Activated CD4-positive, CD25-positive, alpha-beta regulatory T cell treated with anti-CD3 and anti-CD28 coated beads, Interleukin-2, amount 50 U/mL, for 16 hours (primary cell): ENCODE results near the gene PRKN.

Source experiments
- DNase-seq: peaks from one replicate; pipeline ENCODE4 v3.0.0-alpha.2; 2020; ENCODE audit warnings: low read depth, low spot score

Gene PRKN

DNA sequence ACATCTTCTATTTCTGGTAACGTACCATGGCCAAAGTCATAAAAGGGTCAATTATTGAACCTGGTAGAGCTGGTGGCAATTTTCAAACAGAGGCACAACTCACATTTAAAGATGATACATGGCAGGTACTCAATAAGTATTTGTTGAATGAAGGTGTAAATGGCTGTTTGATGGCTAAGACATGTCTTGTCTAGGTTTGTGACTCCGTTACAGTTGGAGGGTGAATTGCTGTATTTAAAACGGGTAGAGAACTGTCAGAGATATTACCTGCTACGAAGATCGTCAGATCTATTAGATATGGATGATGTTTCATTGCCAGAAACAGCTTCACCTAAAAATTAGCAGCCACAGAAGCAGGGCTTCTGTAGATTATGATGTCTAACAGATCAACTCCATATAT, 601.9 kb downstream of the PRKN start:
- no peak for DNase-seq

DNA sequence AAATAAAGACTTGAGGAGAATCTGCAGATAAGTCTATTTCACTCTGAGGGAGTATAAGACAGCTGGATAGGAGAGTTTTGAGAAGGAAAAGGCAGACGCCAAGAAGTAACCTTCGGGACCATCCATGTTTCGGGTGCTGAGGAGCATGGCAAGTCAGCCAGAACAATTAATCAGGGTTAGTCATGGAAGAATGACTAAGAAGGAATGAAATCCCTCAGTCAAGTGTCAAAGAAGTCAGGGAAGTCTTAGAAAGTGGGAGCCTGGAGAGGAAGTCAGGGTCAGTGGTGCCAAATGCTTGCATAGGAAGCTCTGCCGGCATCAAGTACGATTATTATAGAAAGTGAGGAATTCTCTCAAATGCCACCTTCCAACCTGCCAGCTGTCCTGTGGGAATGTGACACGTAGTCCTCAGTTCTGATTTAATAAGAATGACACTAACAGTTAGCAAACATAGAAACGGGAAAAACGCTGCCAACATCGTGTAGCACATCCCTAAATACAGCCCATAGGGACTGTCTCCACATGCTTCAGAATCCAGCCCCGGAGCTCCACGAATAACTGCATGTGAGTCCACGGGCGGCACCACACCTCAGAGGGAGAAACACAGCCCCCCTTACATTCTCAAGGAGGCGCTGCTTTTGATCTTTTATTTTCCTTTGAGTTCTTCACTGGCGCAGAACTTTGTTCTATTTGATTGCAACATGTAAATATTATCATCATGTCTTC, 602.7 kb downstream of the PRKN start:
- no peak for DNase-seq

DNA sequence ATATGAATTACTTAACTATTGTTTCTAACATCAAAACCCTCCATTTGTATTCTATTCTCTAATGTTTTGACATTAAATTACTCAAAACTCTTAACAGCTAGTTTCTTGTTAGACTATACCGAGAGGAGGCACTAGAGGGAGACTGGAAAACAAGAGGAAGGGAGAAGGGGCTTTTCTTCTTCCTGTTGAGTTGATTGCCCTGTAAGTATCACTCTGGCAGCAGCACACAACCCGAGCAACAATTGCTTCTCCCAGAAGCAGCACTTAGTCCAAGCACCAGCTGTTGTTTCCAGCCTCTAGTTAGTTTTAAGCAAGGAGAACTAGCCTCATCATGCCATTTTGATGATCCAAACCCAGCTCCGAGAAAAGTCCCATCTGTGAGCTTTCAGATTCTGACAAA, 603.8 kb downstream of the PRKN start:
- no peak for DNase-seq

DNA sequence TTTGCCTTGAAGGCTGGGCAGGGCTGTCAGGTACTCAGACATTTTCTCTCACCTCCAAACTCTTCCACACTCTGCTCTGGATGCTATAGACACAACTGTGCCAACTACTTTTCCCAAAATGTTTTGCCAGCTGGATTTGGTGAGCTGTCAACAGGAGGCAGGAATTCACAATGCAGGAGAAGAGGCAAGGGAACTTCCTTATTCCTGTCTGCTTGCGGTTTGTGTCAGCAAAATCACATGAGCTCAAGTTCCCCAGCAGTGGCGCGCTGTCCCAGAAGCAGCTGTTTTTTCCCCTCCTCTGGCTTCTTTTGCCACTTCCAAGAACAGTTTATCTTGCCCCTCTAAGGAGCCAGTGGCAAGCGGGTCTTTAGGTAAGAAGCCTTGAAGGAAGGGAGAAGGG, 608.2 kb downstream of the PRKN start:
- DNase-seq = no peak

DNA sequence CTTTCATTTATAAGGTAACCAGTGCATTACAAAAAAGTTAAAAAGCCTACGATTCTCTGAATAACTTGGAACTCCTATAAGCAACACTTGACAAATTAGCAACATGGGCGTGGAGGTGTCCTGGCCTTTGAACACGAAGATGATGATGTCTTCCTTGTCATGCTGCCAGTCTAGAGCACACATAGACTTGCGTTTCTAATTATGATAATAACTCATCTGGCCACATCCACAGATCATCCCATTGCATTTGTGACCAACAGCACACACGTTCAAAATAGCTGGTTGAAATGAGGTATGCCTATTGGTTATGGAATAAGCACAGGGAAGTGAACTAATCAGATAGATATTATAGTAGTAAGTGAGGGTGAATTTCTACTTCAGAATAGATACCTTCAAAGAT, 608.9 kb downstream of the PRKN start:
- DNase-seq = no peak

DNA sequence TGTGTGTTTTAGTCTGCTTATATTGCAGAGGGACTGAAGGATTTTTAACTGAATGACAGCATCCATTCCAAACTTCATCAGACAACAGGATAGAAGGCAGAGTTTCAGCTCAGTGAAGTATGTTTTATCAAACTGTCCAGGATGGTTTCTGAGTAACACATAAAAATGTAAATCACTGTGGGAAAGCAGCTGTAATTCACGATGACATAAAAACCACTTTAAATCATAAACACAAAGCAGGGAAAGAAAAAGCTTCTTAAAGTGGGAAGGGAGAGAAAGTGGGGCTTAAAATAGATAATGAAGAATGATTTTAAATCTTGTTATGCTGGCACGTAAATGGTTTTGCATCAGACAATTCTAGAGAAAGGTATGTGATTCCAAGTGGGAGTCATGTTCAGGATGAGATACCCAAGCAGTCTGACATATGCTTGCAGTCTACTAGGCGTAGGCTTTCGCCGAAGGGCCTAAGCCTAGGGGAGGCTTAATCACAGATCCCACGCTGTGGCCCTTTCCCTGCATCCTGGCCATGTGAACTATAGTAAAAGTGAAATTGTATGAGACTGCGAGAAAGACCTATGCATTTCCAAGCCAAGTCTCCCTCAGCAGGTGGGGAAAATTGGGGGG, 610.6 kb downstream of the PRKN start:
- no peak for DNase-seq

DNA sequence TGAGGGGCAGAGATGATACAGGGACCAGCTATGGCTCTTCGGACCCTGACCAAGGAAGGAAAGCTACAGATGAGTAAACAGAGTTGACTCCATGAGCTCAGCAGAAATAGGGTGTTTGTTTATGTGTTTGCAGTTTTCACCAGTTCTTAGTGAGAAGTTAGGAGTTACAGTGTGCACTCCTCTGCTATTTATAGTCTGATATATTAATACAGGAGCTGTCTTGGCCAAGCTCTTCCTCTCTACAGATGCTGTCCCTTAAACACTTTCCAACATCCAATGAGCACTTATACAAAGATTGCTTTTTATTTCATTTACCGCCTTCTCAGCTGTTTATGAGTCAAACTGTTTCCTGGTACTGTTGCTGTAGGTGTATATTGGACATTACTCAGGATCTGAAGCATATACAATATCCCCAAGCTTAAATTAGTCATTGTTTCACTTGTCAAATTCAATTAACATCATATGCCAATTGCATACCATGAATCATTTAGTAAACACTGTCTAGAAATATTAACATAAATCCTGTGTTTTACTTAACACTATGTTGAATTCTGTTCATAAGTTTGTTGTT, 618.0 kb downstream of the PRKN start:
- DNase-seq = no peak

DNA sequence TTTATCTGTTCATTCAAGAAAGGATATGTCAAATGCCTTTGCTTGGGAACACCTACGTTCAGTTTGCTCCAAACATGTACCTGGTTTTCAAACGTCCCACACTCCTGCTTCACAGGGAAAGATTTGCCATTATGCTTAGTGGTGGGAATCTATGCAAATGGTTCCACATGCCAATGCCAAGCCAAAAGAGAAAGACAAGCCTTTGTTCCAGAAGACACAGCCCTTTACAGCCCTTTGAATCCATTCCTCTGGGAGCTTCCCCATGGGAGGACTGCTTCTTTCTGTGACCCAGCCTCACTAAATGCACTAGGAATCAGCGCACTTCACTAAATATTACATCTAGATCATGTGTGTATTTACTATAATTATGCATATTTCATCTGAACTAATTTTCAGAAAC, 619.5 kb downstream of the PRKN start:
- no peak for DNase-seq

DNA sequence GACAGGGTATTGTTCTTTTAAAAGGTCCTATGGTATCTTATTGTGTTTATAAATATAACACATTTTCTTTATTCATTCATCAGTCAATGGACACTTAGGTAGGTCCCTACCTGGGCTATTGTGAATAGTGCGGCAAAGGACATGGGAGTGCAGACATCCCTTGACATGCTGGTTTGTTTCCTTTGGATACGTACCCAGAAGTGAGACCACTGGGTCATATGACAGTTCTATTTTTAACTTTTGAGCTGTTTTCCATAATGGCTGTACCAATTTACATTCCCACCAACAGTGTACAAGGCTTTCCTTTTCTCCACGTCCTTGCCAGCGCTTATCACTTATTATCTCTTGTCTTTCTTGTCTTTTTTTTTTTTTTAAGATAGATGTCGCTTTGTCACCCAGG, 627.5 kb downstream of the PRKN start:
- no peak for DNase-seq

DNA sequence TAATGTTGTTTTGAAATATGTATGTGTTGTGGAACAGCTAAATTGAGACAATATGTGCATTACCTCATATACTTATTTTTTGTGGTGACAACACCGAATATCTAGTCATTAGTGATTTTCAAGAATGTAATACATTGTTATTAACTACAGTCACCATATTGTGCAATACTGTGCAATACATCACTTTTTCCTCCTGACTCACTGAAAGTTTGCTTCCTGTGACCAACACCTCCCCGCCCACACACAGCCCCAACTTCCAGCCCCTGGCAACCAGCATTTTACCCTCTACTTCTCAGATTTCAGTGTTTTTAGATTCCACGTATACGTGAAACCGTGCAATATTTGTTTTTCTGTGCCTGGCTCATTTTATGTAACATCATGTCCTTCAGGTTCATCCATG, 627.9 kb downstream of the PRKN start:
- no peak for DNase-seq

DNA sequence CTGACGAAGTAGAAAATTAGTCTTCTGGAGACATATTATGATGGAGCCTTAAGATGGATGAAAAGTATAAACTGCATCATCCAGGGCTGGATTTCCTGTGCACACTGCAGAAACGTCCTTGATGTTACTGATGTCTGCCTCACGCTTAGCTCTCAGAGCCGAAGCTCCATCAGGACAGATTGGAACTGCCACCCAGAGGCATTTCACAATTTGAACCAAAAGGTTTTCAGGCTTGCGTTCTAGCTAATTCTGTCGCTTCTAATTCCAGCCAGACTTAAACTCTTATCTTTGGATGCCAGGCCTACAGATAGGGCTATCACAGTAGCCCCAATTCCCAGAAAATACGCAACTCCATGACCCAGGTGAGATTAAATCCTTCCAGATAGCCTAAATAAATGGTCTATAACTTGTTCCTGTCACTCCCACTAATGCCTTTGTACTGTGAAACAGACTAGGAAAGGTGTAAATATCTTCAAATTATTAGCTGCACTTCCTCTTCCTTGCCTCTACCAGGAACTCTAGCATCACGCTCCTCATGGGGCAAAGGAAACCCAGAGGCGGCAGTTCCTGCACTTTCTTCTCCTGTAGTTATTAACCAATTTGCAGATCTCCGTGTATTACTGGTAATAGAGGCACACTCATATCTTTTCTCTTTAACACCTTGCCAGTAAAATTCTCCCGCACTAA, 634.6 kb downstream of the PRKN start:
- DNase-seq = no peak

DNA sequence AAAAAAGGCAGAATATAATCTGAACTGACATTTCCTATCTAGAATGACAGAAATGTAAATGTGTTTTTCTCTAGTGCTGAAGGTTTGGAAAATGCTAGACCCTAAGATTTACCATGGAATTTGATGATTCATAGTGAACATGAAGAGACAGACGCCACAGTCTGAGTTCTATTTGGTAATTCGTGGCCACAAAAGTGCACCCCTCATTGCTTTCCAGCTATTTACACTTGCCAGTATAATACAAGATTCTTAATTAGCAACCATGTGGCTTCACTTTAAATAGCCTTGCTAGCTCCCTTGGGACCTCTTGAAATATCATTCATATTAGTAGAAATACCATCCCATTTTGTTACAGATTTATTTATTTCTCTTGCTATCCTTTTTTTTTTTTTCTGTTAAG, 636.8 kb downstream of the PRKN start:
- no peak for DNase-seq

DNA sequence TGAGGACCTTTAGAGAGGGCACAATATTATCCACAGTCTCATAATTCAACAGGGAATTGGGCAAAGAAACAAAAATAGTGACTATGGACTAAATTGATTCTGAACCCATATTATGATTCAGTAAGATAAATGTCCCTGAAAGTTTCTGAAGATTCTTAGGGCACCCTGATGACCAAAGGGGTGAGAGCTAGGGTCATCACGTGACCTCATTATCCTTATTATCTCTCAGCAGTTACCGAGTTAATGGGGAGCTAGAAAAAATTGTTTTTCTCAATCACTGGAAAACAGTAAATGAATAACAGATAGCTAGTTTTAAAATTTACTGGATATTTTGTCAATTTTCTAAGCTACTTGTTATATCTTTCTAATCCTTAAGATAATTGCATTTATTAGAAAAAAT, 639.5 kb downstream of the PRKN start:
- DNase-seq = no peak

DNA sequence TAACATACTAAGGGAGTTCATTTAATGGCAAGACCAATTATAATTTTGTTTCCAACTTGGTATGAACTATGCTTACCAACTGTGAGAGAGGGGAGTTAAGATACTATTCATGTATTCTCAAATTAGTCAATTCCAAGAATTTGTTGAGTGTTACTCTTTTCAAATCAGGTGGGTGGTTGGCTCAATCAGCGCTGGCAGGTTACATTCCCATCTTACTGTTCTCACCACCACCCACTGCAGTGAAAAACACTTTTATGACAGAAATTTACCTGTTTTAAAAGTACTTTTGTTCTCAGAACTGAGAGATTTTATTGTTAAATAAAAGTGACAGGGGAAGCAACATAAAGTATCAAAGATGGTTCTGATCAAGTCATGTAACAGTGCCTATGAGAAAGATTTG, 642.0 kb downstream of the PRKN start:
- DNase-seq = no peak

DNA sequence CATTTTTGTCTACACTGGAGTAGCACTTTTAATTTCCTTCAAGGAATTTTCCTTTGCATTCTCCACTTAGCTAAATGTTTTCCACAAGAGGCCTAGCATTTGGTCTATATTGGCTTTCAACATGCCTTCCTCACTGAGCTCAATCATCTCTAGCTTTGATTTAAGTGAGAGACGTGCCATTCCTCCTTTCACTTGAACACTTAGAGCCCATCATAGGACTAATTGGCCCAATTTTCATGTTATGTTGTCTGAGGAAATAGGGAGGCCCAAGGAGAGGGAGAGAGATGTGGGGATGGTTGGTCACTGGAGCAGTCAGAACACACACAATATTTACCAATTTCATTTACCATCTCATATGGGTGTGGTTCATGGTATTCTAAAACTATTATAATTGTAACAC, 645.0 kb downstream of the PRKN start:
- no peak for DNase-seq

DNA sequence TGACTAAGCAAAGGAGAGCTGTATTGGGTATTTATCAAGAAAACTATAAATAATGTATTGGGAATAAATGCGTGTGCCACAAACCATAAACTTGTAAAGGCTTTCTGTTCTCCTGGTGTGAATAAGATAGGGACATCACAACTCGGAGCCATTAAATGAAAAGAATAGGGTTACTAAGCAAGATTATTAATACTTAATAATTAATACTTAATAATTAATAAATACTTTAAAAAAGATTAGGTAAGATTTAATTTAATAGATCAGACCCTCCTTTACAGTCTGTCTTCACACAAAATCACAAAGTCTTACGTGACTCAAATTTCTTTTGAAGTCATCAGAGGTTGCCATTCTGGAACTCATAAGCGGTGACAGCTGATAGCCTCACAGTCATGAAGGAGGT, 648.9 kb downstream of the PRKN start:
- DNase-seq = no peak

DNA sequence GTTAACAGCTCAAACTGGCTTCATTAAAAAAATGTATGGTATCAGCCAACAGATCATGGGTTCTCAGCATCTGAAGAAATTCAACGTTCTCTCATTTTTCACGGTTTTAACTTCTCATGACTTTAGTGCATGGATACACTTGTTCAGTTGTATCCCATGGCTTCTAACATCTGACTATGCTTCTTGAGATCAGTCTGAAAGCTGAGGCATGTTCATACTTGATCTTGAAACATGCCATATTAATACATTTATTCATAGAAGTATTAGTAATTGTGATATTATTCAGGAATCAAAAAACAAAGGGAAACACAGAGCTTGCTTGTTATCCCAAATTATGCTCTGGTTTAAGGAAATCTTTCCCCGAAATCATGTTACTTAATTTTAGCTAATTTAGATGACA, 649.4 kb downstream of the PRKN start:
- no peak for DNase-seq

DNA sequence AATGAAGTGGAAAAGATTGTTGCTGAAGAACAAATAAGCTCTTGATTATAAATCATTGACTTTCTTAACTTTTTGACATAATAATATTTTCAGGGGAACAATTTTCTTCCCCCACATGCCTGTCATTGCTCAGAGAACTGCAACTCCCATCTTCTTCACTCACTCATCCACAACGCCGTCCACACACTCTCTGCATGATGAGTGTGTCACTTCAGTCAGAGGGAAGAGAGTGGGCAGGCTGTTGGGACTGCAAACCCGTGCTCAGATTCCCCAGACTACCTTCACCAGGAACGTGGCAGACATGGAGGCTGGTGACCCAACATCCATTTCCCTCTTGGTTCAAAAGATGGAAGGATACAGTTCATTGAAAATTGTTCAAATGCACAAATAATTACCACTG, 650.8 kb downstream of the PRKN start:
- DNase-seq = no peak

DNA sequence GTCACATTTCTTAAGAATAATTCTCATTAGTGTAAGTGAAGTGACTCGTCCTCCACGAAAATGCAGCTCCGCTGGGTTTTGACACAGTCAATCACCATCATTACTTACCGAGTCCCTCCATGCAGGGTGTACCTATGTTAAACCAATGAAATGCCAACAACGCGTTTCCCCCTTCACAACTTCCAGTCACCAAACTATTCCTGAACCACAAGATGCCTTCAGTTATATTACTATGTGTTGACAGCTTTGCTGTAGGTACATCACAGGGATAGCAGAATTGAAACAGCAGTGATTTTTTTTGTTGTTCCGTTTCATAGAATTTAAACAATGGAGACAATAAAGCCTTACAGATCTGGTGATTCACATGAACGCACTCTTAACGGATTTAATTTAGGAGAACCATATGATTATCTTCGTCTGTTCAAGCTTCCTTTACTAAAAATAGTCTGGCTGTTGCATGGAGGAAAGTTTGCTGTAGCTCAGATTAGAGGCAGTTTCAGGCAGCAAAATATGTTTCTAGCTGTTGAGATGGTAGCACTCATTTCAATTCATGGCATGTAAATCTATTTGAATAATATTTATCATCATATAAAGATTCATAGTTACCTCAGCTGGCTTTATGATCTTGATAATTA, 652.8 kb downstream of the PRKN start:
- no peak for DNase-seq

DNA sequence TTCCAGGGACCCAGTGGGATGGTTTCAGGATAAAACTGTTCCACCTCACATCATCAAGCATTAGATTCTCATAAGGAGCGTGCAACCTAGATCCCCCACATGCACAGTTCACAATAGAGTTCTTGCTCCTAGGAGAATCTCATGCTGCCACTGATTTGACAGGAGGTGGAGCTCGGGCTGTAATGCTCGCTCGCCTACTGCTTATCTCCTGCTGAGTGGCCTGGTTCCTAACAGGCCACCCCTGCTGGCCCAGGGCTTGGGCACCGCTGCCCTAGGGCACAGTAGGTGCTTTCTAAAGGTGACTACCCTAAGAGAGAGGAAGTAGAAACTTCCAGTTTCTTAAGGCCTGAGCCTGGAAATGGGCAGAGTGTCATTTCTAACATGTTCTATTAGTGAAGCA, 656.9 kb downstream of the PRKN start:
- no peak for DNase-seq

DNA sequence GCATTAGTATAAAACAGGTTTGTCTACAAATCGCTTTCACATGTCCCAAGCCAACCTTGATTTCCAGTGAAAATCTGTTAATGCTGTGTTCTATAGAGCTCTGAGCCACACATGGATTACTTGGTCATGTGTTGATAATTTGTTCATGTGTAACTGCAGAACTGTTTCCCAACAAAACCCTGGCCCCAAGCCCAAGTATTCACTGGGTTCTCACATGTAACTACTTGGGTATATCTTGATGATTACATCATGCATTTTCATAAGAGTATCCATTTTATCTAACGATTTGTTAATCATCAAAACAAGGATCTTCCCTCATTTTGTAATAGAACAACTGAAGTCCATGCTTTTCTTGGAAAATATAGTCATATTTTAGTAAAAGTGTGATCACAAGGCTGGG, 657.6 kb downstream of the PRKN start:
- DNase-seq = no peak

DNA sequence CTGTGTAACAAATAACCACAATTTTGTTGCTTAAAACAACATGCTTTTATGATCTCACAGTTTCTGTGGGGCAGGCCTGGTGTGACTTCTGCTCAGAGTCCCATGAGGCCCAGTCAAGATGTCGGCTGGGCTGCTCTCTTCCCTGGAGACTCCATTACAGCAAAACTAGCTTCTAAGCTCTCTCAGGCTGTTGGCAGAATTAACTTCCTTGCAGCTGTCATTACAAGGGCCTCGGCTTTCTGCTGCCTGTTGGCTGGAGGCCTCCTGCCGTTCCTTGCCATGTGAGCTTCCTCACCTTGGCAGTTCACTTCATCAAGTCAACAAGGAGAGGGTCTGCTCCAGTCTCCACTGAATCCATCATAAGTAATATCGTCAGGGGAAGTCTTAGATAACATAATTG, 659.2 kb downstream of the PRKN start:
- DNase-seq = no peak
